HepG2 (cell line): ENCODE results near the gene GPC6. TPM values are rescaled to one million over a fixed set of nuclear protein-coding genes. Genes with fewer than 3 reads are reported as not detected.

Source experiments
- ATAC-seq: fragments of 200-7000 bp; cut with Tn5 transposase; 3 replicates; pipeline ENCODE4 v1.9.1; 2020; ENCODE audit warnings: mild to moderate bottlenecking, moderate library complexity
- BruUV-seq: library from RNA; stranded (reverse); fragments of 400-500 nt; replicated peaks from 2 replicates; lab custom pipeline; 2021; lab: Mats Ljungman, UMichigan
- CTCF ChIA-PET: fragments of 300-600 bp; formaldehyde crosslinking; extraction: SDS; loops from one replicate; lab custom pipeline; 2021; ENCODE audit warnings: low total read pairs, inconsistent platforms, low intra/inter-chr PET ratio; lab: Yijun Ruan, JAX
- POLR2A ChIA-PET: fragments of 350-600 bp; sonication (Branson Sonifier 250); formaldehyde crosslinking; loops from one replicate; lab custom pipeline; 2020; ENCODE audit warnings: antibody characterized with exemption, inconsistent platforms; lab: Yijun Ruan, JAX
- DNase-seq: peaks from one replicate; pipeline ENCODE4 v3.0.0-alpha.2; 2015; ENCODE audit warnings: low spot score
- FAIRE-seq: peaks from 3 replicates; lab custom pipeline; 2011; peaks lifted over from hg19 to GRCh38; lab: Jason Lieb, UNC
- H2AFZ ChIP-seq: one replicate; pipeline ENCODE4 v1.6.1; 2011; ENCODE audit warnings: low read length, inconsistent platforms
- H3K27ac ChIP-seq: fragments of 300-600 bp; 3 replicates; pipeline ENCODE4 v1.8.0; 2011; ENCODE audit warnings: mixed run types, mild to moderate bottlenecking, mixed read lengths, low read length, inconsistent platforms; ENCODE audit not compliant: insufficient read depth; ENCODE audit errors: extremely low read length
- H3K27me3 ChIP-seq, 2 experiments: fragments of 200-600 bp in 1 of 2; 2 replicates in 1 of 2; 3 replicates in 1 of 2; pipeline versions ENCODE4 v1.6.0 to v1.8.0; 2011; ENCODE audit warnings: low read length in 2 of 2, mild to moderate bottlenecking in 2 of 2, moderate library complexity in 2 of 2, inconsistent platforms in 1 of 2; ENCODE audit not compliant: insufficient read depth in 2 of 2, control insufficient read depth in 1 of 2
- H3K36me3 ChIP-seq, 2 experiments: fragments of 200-600 bp in 1 of 2; replicated peaks in 1 of 2; 2 replicates in 1 of 2; 3 replicates in 1 of 2; pipeline versions ENCODE4 v1.5.1 to v1.8.0; 2011; ENCODE audit warnings: low read length in 2 of 2, inconsistent platforms in 1 of 2; ENCODE audit not compliant: insufficient read depth in 2 of 2, control insufficient read depth in 1 of 2
- H3K4me1 ChIP-seq: 2 replicates; pipeline ENCODE4 v1.5.1; 2012; ENCODE audit warnings: low read length, inconsistent platforms; ENCODE audit not compliant: insufficient read depth
- H3K4me2 ChIP-seq: 2 replicates; pipeline ENCODE4 v1.6.0; 2011; ENCODE audit warnings: low read depth, low read length, inconsistent platforms
- H3K4me3 ChIP-seq, 3 experiments: fragments of 200-600 bp in 1 of 3; sonication (generic), shearing (Covaris generic) in 1 of 3; replicated peaks in 1 of 3; 2 replicates each; pipeline ENCODE4 v1.5.1; 2011 to 2016; ENCODE audit warnings: low read length in 3 of 3, inconsistent platforms in 2 of 3, low read depth in 2 of 3, mild to moderate bottlenecking in 2 of 3, control low read depth in 1 of 3, mixed read lengths in 1 of 3; ENCODE audit not compliant: insufficient read depth in 1 of 3
- H3K79me2 ChIP-seq: one replicate; pipeline ENCODE4 v1.6.1; 2011; ENCODE audit warnings: low read length, inconsistent platforms; ENCODE audit not compliant: insufficient read depth
- H3K9ac ChIP-seq: 2 replicates; pipeline ENCODE4 v1.6.0; 2011; ENCODE audit warnings: mild to moderate bottlenecking, low read depth, low read length, inconsistent platforms; ENCODE audit not compliant: insufficient read depth
- H3K9me3 ChIP-seq: 2 replicates; pipeline ENCODE4 v1.5.1; 2012; ENCODE audit warnings: mild to moderate bottlenecking, low read length
- H4K20me1 ChIP-seq: 2 replicates; pipeline ENCODE4 v1.6.0; 2011; ENCODE audit warnings: inconsistent platforms, mild to moderate bottlenecking, low read length, moderate library complexity; ENCODE audit not compliant: insufficient read depth
- DR1 ChIP-seq: sonication (generic); formaldehyde crosslinking; IDR thresholded peaks from 2 replicates; pipeline ENCODE4 v1.8.0; 2021; ENCODE audit warnings: mild to moderate bottlenecking, missing genetic modification reagents, inconsistent platforms
- HOXA7 ChIP-seq: sonication (generic); formaldehyde crosslinking; IDR thresholded peaks from 2 replicates; pipeline ENCODE4 v1.8.1; 2022; ENCODE audit warnings: mild to moderate bottlenecking, missing genetic modification reagents, moderate library complexity
- NFKB2 ChIP-seq: sonication (generic); formaldehyde crosslinking; IDR thresholded peaks from 2 replicates; pipeline ENCODE4 v1.4.0; 2020; ENCODE audit warnings: missing genetic modification reagents, borderline replicate concordance
- NFKBIZ ChIP-seq: IDR thresholded peaks from 2 replicates; pipeline ENCODE4 v1.6.1; 2018; ENCODE audit warnings: missing genetic modification reagents, missing compliant biosample characterization
- POLR2A ChIP-seq, 2 experiments: IDR thresholded peaks; 2 replicates each; pipeline ENCODE4 v1.6.1; 2011; ENCODE audit warnings: low read depth in 2 of 2, low read length in 2 of 2, mild to moderate bottlenecking in 1 of 2, moderate library complexity in 1 of 2; ENCODE audit not compliant: insufficient read depth in 1 of 2
- TOE1 ChIP-seq: sonication (generic); formaldehyde crosslinking; IDR thresholded peaks from 2 replicates; pipeline ENCODE4 v1.4.0; 2020; ENCODE audit warnings: mild to moderate bottlenecking, missing genetic modification reagents
- ZFP1 ChIP-seq: IDR thresholded peaks from 2 replicates; pipeline ENCODE4 v1.6.1; 2016
- ZFP82 ChIP-seq: sonication (generic); formaldehyde crosslinking; IDR thresholded peaks from 2 replicates; pipeline ENCODE4 v1.5.1; 2020; ENCODE audit warnings: mild to moderate bottlenecking, missing genetic modification reagents, borderline replicate concordance
- ZNF296 ChIP-seq: sonication (generic); formaldehyde crosslinking; conservative IDR thresholded peaks from 2 replicates; pipeline ENCODE4 v1.5.0; 2020; ENCODE audit warnings: mild to moderate bottlenecking, missing genetic modification reagents
- ZNF547 ChIP-seq: sonication (generic); formaldehyde crosslinking; IDR thresholded peaks from 2 replicates; pipeline ENCODE4 v1.5.1; 2020; ENCODE audit warnings: mild to moderate bottlenecking, missing genetic modification reagents
- ZNF549 ChIP-seq: sonication (generic); formaldehyde crosslinking; IDR thresholded peaks from 2 replicates; pipeline ENCODE4 v1.5.0; 2020; ENCODE audit warnings: missing genetic modification reagents
- ZNF720 ChIP-seq: sonication (generic); formaldehyde crosslinking; IDR thresholded peaks from 2 replicates; pipeline ENCODE4 v1.4.0; 2020; ENCODE audit warnings: missing genetic modification reagents
- ZSCAN9 ChIP-seq: IDR thresholded peaks from 2 replicates; pipeline ENCODE4 v1.6.1; 2016; ENCODE audit warnings: borderline replicate concordance
- WGBS: methylation state at CpG from one replicate; pipeline ENCODE4 v1.1.6; 2017; ENCODE audit warnings: low lambda C conversion rate; 5-methylcytosine and 5-hydroxymethylcytosine counted together
- in situ Hi-C: cut with HindIII; loops from 2 replicates; pipeline ENCODE4 v1.10.0; 2017; ENCODE audit warnings: low pct_unique_long_range_greater_than_20kb; ENCODE audit not compliant: extremely low pct_ligation_motif_present
- intact Hi-C: fragments of 100-400 bp; cut with micrococcal nuclease; formaldehyde crosslinking; loops from one replicate; pipeline ENCODE4 v1.10.0; 2022; ENCODE audit not compliant: unreplicated experiment
- polyA plus RNA-seq, 8 experiments: library from polyadenylated mRNA; depleted of rRNA in 3 of 8; stranded (reverse) in 7 of 8; unstranded in 1 of 8; fragments of >200 nt; fragmentation: Illumina TruSeq in 4 of 8; extraction: Trizol in 4 of 8; gene quantifications; 2 replicates each; pipeline versions ENCODE4 v1.2.1 to v1.2.3, GENCODE V29; 2011 to 2016; ENCODE audit warnings: low read depth in 4 of 8, missing spikeins in 1 of 8, mixed read lengths in 1 of 8; ENCODE audit not compliant: insufficient read depth in 1 of 8
- total RNA-seq, 5 experiments: library from RNA; depleted of rRNA; stranded (reverse); fragments of >200 nt; fragmentation: Illumina TruSeq; extraction: Trizol; gene quantifications; 2 replicates each; pipeline ENCODE4 v1.2.3, GENCODE V29; 2016; ENCODE audit warnings: low read depth in 1 of 5
- TF ChIP-seq, protein P1 (sequence below): sonication (generic); formaldehyde crosslinking; IDR thresholded peaks from 2 replicates; pipeline ENCODE4 v1.5.0; 2020; ENCODE audit warnings: missing genetic modification reagents, mild to moderate bottlenecking, borderline replicate concordance
- TF ChIP-seq, protein P2 (sequence below), 2 experiments: sonication (generic) in 1 of 2; formaldehyde crosslinking in 1 of 2; IDR thresholded peaks; 2 replicates each; pipeline versions ENCODE4 v1.6.1 to v1.9.0; 2014 to 2022; ENCODE audit warnings: antibody characterized with exemption in 1 of 2, borderline replicate concordance in 1 of 2, inconsistent platforms in 1 of 2, low read depth in 1 of 2, missing genetic modification reagents in 1 of 2
- TF ChIP-seq, protein P3 (sequence below): sonication (generic); formaldehyde crosslinking; IDR thresholded peaks from 2 replicates; pipeline ENCODE4 v1.5.1; 2020; ENCODE audit warnings: missing genetic modification reagents, mild to moderate bottlenecking, borderline replicate concordance

Gene GPC6
- total and polyA plus RNA-seq, 2 of the 13 experiments (the other 11 are each of a cell fraction or from before 2014, with no cell fraction given) = 24.5 to 33.9 TPM

DNA sequence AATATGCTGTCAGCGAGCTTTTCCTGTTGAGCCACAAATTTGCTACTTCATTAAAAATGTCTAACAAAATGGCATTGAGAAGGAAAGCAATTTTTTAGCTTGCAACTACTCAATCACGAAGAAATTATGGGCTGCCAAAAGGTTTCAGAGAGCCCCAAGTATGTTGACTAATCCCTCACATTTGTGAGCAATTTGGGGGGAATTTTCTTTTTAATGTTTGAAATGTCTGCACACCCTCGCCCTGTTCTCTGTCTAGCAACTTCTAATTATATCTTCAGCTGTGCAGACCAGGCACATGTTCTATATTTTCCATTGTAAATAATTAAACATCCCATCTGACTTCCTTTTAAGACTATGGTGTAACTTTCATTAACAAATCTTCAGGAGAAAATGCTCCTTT lies 1060.0 kb downstream of the GPC6 start:
- no peak for TF ChIP-seq ZSCAN9 (CRISPR knock-in tag)
- TF ChIP-seq DR1 = no peak
- TF ChIP-seq ZFP1 (CRISPR knock-in tag) = no peak
- TF ChIP-seq ZNF296 (CRISPR knock-in tag) = no peak
- TF ChIP-seq, protein P1, sequence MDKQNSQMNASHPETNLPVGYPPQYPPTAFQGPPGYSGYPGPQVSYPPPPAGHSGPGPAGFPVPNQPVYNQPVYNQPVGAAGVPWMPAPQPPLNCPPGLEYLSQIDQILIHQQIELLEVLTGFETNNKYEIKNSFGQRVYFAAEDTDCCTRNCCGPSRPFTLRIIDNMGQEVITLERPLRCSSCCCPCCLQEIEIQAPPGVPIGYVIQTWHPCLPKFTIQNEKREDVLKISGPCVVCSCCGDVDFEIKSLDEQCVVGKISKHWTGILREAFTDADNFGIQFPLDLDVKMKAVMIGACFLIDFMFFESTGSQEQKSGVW = no peak
- TF ChIP-seq ZNF720 (CRISPR knock-in tag) = no peak
- TF ChIP-seq, protein P2, sequence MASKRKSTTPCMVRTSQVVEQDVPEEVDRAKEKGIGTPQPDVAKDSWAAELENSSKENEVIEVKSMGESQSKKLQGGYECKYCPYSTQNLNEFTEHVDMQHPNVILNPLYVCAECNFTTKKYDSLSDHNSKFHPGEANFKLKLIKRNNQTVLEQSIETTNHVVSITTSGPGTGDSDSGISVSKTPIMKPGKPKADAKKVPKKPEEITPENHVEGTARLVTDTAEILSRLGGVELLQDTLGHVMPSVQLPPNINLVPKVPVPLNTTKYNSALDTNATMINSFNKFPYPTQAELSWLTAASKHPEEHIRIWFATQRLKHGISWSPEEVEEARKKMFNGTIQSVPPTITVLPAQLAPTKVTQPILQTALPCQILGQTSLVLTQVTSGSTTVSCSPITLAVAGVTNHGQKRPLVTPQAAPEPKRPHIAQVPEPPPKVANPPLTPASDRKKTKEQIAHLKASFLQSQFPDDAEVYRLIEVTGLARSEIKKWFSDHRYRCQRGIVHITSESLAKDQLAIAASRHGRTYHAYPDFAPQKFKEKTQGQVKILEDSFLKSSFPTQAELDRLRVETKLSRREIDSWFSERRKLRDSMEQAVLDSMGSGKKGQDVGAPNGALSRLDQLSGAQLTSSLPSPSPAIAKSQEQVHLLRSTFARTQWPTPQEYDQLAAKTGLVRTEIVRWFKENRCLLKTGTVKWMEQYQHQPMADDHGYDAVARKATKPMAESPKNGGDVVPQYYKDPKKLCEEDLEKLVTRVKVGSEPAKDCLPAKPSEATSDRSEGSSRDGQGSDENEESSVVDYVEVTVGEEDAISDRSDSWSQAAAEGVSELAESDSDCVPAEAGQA (IDR thresholded peaks at IDR 0.05; ENCODE audit: low read depth) = no peak
- TF ChIP-seq, protein P2 (CRISPR knock-in tag; IDR thresholded peaks at IDR 0.05; ENCODE audit: borderline replicate concordance) = no peak
- TF ChIP-seq ZFP82 (CRISPR knock-in tag) = no peak
- TF ChIP-seq ZNF549 (CRISPR knock-in tag) = no peak
- no peak for TF ChIP-seq NFKBIZ (CRISPR knock-in tag)
- no peak for TF ChIP-seq ZNF547
- TF ChIP-seq NFKB2 (CRISPR knock-in tag) = no peak
- TF ChIP-seq, protein P3, sequence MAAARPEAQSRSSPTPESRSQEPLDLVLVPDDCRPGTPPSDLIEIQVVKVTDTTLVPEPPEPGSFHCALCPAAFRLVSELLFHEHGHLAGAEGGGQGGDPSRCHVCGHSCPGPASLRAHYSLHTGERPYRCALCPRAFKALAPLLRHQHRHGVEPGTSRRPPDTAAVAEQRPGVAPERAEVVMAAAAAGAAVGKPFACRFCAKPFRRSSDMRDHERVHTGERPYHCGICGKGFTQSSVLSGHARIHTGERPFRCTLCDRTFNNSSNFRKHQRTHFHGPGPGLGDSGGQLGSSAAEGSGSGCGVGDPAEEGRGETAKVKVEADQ = no peak
- TF ChIP-seq TOE1 = no peak
- TF ChIP-seq HOXA7 (CRISPR knock-in tag) = no peak
- TF ChIP-seq POLR2A (IDR thresholded peaks at IDR 0.05; ENCODE audit: insufficient read depth in 1 of 2, low read depth in 2 of 2, low read length in 2 of 2) = no peak
- no peaks in the 10 kb centered on the region for H3K27me3 ChIP-seq
- H3K4me1 ChIP-seq = peaks cover 10% of the 10 kb centered on the region
- CTCF ChIA-PET = no interaction called here
- POLR2A ChIA-PET = no interaction called here
- no peak overlapping the region for H2AFZ ChIP-seq
- WGBS = 94% methylated on average over 3 of the region's 3 CpGs
- H3K9me3 ChIP-seq = no peaks in the 10 kb centered on the region
- no peak for ATAC-seq
- H4K20me1 ChIP-seq = no peaks in the 10 kb centered on the region
- no peak overlapping the region for H3K4me2 ChIP-seq
- no peak overlapping the region for H3K27ac ChIP-seq
- in situ Hi-C loops = no loop called here
- DNase-seq = no peak
- H3K9ac ChIP-seq = no peak overlapping the region
- FAIRE-seq = no peak
- H3K36me3 ChIP-seq = no peaks in the 10 kb centered on the region
- no peak overlapping the region for H3K4me3 ChIP-seq
- H3K79me2 ChIP-seq = no peaks in the 10 kb centered on the region
- no TSS peak for BruUV-seq
- intact Hi-C loops = no loop called here
